GM12874 (cell line): ENCODE measurements around the gene ALG2.

Source experiments
- CTCF ChIP-seq: IDR thresholded peaks from 2 replicates; pipeline ENCODE4 v1.5.1; 2011; ENCODE audit warnings: low read depth, mild to moderate bottlenecking, control low read depth, low read length, moderate library complexity; ENCODE audit not compliant: insufficient read depth

Gene ALG2

GRCh38 chr9:99261923-99262322, 40.2 kb upstream of the ALG2 start:
- no peak for TF ChIP-seq CTCF

- TF ChIP-seq CTCF = no peak
These were observed 37.6 kb upstream of the ALG2 start for GRCh38 chr9:99259231-99259918.

GRCh38 chr9:99257723-99258389, 36.1 kb upstream of the ALG2 start:
- no peak for TF ChIP-seq CTCF

- TF ChIP-seq CTCF = no peak
These were observed 33.9 kb upstream of the ALG2 start for GRCh38 chr9:99255651-99256050.

- no peak for TF ChIP-seq CTCF
These were observed 32.2 kb upstream of the ALG2 start for GRCh38 chr9:99253772-99254431.

- no peak for TF ChIP-seq CTCF
These were observed 31.4 kb upstream of the ALG2 start for GRCh38 chr9:99253134-99253533.

- TF ChIP-seq CTCF = no peak
These were observed 29.4 kb upstream of the ALG2 start for GRCh38 chr9:99251157-99251556.
